H1 (cell line): ENCODE measurements around the gene TSPEAR.

Experiments used
- EZH2 ChIP-seq: fragments of 200-600 bp; sonication (generic); IDR thresholded peaks from 2 replicates; pipeline ENCODE4 v1.7.1; 2012; ENCODE audit warnings: low read depth, mild to moderate bottlenecking, moderate library complexity, low read length, inconsistent platforms; ENCODE audit not compliant: severe bottlenecking
- ZNF274 ChIP-seq: IDR thresholded peaks from 2 replicates; pipeline ENCODE4 v1.7.0; 2012; ENCODE audit warnings: low read length, borderline replicate concordance; ENCODE audit errors: extremely low read depth

DNA sequence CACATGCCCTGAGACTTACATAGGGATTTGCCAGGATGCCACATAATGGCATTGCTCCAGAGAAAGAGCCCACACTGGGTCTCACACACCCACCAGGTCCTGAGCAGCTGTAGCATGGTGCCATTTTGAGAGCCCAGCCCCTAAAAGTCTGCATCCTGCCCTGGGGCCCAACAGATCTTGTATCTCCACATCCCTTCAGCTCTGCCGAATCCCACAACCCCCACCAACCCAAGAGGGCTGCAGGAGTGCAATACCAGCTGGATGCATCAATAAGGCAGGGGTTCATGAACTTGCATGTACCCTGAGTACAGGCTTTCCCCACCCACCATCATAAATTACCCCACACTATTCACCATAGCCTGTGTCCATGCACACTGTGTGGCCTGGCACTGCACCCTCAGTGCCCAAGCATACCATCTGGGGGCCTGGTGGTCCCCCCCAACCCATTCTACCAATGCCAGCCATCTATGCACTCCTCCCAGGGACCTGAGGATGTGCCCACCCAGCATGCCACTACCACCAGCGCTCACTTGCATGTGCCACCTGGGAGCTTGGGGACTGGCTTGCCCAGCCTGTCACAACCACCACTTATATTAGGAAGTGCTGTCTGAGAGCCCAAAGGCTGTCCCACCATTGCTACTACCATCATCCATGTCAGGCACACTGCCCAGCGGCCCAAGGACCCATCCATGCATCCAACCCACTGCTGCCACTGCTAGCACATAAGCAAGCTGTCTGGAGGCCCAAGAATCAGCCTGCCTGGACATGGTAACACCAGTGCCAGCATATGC is 40.5 kb downstream of the TSPEAR start:
- TF ChIP-seq ZNF274 (no peak), EZH2 (no peak)
